NCI-H526 treated with DMSO at 0.1 percent for 48 hours (cell line): ENCODE results near the gene GALNT17.
"Not testable (repeated sequence)": the region's sequence is repeated elsewhere in the genome, so short reads cannot be mapped to it uniquely, and the experiment has no call there.

ENCODE experiments used
- DNase-seq: peaks from one replicate; lab custom pipeline; 2025; lab: John Stamatoyannopoulos, UW

The GALNT17 gene

DNA sequence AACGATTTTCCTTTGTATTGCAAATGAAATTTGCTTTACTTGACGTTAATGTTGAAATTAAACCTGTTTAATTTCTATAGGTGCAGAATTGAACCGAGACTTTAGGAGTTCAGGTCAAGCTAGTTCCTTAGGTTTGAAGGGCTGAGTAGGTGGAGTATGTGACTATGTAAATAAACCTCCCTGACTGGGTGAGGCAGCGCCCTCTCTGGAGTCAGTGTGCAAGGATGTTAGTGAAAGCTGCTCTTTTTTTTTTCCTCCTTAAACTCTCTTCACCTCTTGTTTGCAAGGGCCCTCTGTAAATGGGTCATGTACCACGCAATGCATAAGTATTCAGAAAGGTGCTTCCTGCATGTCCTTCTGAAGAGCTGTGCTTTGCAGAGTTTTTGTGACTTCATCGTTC is 33.8 kb downstream of the GALNT17 start:
- DNase-seq = peak; percentile 0

DNA sequence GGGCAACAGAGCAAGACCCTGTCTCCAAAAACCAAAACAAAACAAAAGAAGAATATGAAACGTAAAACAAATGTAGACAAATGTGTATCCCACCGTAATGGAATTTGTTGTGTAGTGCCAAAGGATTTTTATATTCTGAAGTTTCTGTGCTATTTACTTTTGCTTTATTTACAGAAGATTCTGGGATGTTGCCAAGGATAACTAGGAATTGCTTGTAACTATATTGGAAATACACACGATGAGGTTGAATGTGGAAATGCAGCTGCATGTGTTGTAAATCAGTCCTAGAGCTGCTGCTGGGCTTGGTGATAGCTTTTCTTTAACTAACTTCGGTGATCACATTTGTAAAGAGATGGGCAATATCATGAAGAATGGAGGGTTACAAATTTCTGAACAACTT is 39.5 kb downstream of the GALNT17 start:
- no peak for DNase-seq

DNA sequence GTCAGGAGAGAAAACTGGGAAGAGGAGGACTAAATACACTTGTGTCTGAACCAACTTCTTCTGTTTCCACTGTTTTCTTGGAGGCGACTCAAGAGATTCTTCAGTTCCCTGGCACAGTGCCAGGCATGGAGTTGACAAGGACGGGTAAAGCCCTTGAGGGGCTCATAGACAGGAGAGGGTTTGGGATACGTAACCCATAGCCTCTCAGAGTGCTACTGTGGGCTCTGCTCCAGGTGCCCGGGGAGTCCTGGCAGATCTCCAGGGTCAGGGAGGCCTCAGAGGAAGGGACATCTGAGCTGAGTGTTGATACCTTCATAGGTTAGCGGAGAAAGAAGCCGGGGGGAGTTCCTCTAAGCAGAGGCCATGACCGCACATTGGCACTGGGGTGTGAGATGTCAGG is 42.0 kb downstream of the GALNT17 start:
- no peak for DNase-seq

DNA sequence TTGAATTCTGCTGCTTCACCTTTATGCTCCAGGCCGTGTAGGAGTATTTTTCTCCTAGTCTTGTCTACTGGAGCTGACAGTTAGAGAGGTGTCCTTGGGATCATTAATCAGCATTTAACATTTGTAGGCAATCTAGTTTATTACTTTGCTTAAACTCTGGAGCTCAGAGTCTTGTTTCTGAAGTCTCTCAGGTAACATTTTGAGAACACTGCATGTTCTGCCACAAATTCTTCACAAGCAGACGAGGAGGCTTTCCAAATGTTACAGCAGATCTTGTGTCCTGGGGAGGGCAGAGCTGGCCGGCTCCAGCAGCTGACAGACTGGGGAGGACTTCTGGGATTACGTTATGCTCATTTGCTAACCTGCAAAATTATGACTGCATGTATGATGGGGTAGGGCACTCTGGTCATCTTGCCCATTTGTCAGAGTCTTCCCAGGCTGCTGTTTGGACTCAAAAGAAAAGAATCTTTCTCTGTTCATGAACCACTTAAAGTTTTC is 50.5 kb downstream of the GALNT17 start:
- DNase-seq = no peak

DNA sequence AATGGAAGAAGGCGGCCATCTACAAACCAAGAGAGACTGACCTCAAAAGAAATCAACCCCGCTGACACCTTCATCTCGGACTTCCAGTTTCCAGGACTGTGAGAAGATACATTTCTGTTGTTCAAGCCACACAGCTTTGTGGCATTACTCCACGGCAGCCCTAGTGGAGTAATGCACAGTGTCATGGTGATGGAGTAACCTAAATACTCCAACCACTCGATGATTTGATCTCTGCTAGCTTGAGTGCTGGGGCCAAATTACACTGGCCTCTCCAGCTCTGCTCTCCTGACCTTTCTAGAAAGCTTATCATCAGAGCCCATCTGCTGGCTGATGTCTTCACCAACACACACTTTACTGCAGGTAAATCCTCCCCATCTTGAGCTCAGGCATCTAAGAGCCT is 52.2 kb downstream of the GALNT17 start:
- no peak for DNase-seq

DNA sequence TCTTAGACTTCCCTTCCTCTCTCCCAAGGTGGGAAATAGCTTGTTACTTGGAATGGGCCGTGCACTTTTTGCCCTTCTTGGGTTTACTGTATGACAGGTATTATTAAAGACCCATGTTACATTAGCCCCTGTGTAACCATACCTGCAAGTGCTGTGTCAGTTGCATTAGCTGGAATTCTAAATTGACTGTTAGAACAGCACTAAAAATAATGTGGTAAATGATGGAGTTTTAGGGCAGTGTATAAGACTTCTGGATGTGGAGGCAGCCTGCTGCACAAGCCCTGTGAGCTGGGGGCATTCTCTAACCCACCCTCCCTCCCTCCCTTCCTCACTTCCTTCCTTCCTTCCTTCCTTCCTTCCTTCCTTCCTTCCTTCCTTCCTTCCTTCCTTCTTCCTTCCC is 52.7 kb downstream of the GALNT17 start:
- DNase-seq = no peak

DNA sequence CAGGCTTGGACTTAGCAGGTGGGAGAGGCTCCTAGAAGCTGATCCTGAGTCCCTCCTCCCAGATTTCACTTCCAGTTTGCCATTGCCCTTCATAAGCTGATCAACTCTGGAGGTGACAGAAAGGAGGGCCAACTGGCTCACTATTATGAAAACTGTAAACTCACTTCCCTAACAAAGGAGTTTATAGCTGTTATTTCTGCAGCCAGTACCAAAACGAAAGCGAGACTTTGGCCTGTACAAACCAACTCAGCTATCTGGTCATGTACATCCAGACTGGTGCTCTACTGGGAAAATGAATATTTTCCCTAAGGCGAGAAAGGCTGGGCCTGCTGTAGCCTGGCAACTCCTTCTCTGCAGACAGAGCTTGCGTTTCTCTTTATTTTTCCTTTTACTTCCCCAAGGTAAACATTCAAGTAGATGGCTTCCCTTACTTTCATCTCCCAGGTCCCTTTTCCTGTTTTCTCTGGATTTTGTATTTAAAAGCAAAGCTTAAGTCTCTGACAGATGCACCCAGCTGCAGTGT is 54.7 kb downstream of the GALNT17 start:
- no peak for DNase-seq

DNA sequence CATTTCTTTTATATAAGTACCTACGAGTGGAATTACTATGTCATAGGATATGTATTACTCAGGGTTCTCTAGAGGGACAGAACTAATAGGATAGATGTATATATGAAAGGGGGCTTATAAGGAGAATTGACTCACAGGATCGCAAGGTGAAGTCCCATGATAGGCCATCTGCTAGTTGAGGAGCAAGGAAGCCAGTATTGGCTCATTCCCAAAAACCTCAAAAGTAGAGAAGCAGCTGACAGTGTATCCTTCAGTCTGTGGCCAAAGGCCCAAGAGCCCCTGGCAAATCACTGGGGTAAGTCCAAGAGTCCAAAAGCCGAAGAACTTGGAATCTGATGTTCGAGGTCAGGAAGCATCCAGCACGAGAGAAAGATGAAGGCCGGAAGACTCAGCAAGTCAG is 59.8 kb downstream of the GALNT17 start:
- no peak for DNase-seq

DNA sequence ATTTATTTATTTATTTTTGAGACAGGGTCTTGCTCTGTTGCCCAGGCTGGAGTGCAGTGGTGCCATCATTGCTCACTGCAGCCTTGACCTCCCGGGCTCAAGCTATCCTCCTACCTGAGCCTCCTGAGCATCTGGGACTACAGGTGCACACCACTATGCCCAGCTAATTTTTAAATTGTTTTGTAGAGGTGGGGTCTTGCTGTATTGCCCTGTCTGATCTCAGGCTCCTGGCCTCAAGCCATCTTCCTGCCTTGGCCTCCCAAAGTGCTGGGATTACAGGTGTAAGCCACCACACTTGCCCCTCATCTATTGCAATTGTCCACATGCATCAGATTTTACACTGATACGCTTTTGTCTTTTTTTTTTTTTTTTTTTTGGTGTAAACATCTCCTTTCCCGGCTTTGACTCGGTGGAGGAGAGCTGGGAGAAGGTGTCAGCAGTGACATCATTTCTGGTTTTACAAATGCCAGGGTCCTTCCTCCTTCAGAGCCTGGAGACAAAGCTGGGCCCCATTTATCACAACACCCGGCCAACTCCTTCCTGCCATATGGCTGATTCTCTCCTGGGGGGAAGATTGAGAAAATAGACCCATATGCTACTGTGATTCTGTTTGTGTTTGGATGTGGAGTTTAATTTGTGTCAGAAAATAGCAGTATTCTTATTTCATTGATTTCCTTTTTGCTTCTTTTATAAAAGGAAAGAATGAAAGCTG is 61.3 kb downstream of the GALNT17 start:
- DNase-seq = no peak

DNA sequence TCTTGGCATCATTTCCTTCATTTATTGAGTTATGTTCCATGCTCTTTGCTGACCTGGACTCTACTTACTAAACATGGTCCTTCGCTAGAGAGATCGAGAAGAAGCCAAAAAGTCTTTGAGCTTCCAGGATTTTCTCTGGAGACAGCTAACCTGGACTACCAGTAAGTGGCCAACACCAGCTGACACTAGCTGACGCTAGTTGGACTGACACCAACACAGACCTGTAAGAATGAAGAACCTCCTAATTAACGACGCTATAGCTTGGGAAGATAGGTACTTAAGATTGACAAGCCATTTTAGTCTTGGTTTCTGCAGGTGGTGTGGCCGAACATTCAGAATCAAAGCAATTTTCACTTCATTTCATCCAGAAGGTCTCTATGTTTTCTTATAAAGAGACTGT is 66.4 kb downstream of the GALNT17 start:
- no peak for DNase-seq

DNA sequence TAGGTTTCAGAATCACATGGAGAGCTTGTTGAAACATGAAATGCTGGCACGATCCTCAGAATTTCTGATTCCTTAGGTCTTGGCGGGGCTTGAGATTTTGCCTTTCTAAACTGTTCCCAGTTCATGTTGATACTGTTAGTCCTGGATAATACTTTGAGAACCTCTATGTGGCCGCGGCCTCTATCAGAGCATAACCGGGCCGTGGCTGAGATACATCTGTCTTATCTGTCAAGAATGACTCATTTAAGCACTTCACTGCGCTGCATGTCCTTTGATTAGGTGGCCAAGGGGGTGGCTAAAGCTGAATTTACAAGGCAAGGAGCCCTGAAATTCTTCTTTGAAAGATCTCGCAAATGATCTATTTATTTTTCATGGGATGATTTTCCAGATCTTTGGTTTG is 66.9 kb downstream of the GALNT17 start:
- DNase-seq = no peak

DNA sequence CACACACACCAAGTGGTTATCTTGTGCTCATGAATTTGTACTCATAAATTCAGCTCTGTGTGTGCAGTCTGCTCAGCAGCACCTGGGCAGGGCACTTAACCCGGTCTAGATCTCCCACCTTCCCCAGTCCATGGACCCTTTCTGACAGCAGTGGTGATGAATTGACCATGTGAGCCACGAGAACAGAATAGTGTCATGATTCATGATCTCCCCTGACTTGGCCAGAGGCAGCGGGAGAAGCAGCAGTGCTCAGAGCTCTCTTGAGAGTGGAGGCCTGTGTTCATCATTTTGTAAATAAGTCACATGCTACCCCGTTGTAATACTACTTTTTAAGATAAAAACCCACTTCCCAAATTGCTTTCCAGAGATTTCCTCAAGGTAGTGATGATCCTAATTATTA is 74.2 kb downstream of the GALNT17 start:
- DNase-seq = no peak

DNA sequence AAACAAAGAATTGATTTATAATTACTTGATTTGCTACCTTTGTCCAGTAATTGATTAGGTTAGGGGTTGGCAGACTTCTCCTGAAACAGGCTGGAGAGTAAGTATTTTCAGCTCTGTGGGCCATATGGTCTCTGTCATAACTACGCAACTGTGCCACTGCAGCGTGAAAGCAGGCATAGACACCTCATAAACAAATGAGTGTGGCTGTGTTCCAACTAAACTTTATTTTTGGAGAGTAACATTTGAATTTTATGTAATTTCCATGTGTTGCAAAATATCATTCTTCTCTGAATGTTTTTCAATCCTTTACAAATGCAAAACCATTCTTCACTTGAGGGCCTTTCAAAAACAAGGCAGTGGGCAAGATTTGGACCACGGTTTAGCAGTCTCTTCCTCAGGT is 76.9 kb downstream of the GALNT17 start:
- no peak for DNase-seq

DNA sequence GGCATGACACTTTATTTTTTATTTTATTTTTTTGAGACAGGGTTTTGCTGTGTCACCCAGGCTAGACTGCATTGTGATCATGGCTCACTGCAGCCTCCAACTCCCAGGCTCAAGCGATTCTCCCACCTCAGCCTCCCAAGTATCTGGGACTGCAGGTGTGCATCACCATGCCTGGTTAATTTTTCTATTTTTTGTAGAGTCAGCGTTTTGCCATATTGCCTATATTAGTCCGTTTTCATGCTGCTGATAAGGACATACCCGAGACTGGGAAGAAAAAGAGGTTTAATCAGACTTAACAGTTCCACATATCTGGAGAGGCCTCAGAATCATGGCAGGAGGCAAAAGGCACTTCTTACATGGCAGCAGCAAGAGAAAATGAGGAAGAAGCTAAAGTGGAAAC is 77.5 kb downstream of the GALNT17 start:
- DNase-seq = not testable (repeated sequence)

DNA sequence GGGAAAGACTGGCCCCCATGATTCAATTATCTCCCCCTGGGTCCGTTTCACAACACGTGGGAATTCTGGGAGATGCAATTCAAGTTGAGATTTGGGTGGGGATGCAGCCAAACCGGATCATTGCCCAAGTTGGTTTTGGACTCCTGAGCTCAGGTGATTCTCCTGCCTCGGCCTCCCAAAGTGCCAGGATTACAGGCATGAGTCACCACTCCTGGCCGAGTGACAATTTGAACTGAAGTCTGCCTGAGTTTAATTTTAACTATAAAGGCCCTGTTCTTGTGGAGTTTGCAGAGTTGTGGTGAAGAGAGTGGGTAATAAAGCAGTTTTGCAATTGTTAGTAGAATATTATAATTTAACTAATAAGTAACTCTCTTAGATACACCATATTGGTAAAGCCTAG is 78.3 kb downstream of the GALNT17 start:
- no peak for DNase-seq

DNA sequence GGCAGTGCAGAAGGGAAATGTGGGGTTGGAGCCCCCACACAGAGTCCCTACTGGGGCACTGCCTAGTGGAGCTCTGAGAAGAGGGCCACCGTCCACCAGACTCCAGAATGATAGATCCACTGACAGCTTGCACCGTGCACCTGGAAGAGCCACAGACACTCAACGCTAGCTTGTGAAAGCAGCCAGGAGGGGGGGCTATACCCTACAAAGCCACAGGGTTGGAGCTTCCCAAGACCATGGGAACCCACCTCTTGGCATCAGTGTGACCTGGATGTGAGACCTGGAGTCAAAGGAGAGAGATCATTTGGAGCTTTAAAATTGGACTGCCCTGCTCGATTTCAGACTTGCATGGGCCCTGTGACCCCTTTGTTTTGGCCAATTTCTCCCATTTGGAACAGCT is 80.5 kb downstream of the GALNT17 start:
- not testable (repeated sequence) for DNase-seq

DNA sequence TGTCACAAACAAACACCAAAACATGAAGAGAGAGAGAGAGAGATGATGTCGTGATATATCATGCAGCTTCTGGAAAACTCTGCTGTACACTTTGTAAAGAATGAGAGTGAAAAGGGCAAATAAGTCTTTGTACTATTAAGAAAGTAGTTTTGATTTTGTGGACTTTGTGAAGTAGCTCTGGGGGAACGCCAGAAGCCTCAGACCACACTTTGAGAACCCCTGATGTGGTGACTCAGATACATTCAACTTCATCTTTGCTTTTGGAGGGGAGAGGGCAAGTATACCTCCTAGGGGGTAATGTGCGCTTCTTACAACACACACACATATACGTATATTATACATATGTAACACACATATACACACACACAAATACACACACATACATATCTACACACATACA is 84.3 kb downstream of the GALNT17 start:
- no peak for DNase-seq

DNA sequence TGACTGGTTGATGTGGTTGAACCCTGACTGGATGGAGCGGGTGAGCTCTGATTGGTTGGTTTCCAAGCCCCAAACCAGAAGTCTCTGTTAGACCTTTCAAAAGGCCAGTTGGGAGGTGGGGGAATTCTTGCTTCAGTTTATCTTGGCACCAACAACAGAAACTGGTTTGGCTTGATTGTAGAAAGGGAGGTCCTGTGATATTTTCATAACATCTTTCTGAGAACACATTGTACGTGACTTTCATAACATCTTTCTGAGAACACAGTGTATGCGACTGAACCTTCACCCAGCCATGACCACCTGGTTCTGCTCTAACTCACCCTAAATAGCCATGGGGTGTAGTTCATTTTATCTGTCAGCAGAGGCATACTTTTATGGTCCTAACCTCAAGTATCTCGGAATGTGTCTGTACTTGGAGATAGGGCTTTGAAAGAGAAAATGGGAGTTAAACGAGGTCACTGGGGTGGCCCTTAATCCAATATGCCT is 88.3 kb downstream of the GALNT17 start:
- no peak for DNase-seq

DNA sequence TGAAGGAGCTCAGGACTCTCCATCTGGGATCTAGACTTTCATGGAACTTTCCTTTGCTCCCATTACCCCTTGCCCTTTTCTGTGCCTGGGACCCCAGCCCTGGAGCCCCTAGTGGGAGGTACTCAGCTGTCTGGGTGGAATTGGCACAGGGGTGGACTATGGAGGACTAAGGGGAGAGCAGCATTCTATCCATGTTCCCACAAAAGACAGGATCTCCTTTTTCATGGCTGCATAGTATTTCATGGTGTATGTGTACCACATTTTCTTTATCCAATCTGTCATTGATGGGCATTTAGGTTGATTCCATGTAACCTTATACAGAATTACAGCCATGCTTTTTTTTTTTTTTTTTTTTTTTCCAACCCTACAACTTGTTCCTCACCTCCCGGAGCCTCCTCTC is 89.1 kb downstream of the GALNT17 start:
- no peak for DNase-seq

DNA sequence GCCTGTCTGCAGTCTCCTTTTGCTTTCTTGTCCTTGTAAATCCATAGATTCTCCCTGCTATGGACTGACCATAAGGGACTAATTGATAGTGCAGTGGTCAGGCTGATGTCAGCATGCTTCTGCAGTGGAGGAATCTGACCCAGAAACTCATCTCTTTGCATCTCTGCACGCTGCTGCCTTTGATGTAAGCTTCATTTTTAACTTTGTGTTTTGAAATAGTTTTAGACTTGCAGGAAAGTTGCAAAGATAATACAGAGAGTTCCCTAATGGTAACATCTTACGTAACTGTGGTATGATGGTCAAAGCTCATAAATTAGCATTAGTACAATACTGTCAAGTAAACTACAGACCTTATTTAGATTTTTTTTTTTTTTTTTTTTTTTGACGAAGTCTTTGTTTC is 89.6 kb downstream of the GALNT17 start:
- DNase-seq = no peak

DNA sequence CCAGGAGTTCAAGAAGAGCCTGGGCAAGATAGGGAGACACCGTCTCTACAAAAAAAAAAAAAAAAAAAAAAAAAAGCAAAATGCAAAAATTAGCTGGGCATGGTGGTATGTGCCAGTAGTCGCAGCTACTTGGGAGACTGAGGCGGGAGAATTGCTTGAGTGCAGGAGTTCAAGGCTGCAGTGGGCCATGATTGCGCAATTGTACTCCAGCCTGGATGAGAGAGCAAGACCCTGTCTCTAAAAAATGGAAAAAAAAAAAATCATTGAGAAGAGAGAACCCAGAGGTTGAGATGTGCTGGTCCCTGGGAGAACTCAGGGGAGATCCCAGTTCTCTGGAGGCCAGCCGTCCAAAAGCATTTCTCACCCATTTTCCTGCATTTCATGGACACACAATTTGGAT is 95.2 kb downstream of the GALNT17 start:
- DNase-seq = no peak

DNA sequence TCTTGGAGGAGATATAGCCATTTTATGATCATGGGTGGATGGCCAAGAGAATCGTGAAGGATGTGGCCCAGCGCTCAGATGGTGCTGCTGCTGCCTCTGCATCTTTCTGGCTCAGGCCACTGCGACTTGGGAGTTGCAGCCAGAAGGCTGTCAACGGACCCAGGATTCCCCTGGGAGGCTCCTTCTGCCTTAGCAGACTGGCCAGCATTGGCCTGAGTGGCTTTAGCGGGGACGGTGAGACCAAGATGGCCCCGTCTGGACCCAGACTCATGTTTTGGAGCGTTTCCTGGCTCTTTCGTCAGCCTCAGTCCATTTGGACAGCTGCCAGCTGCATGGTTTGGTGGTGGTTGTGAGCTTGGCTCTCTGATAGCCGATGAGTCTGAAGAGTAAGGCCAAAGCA is 97.2 kb downstream of the GALNT17 start:
- DNase-seq = no peak

DNA sequence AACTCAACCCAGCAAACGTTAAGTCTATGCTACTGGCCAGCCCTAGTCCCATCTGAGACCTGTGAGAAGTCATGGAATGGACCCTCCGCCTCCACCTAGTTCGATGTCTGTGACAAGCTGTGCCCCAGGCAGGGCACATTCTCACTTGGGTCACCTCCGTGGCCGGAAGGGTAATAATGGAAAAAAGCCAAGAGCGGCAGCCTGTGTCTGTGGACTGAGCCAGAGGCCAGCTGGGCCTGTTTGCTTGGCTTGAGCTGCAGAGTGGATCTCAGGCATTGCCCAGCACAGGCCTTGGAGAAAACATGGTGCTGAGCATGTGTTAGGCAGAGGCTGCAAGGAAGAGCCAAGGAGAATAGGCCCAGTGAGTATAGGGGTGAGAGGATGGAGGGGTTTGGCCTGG is 97.8 kb downstream of the GALNT17 start:
- DNase-seq = no peak

DNA sequence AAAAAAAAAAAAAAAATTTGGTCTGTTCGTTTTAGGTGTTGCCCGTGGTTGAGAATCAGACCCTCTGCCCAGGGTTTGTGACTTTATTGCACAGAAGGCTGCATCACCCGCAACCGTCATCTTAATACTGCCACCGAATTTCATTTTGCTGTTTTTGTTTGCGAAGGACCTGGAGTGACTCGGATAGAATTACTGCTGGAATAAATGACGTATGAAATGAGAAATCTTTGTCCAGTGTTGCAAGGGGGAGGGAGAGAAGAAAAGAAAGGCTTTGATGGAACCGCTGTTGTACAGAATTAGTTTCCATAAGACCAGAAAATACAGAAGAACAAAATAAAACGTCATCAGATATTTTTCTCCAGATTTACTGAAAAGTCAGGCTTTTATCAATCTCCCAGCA is 103.3 kb downstream of the GALNT17 start:
- no peak for DNase-seq
